HG03378 (cell line): ENCODE results near the gene NUP43.
A peak's percentile ranks its signal among the peaks of the same experiment; 100 is the strongest.
"Not testable (repeated sequence)": the region's sequence is repeated elsewhere in the genome, so short reads cannot be mapped to it uniquely, and the experiment has no call there.

ENCODE experiments used
- ATAC-seq: cut with Tn5 transposase; IDR thresholded peaks from one replicate; pipeline ENCODE4 v1.9.1; 2021; ENCODE audit warnings: mild to moderate bottlenecking, moderate library complexity; ENCODE audit not compliant: unreplicated experiment

Gene NUP43

DNA sequence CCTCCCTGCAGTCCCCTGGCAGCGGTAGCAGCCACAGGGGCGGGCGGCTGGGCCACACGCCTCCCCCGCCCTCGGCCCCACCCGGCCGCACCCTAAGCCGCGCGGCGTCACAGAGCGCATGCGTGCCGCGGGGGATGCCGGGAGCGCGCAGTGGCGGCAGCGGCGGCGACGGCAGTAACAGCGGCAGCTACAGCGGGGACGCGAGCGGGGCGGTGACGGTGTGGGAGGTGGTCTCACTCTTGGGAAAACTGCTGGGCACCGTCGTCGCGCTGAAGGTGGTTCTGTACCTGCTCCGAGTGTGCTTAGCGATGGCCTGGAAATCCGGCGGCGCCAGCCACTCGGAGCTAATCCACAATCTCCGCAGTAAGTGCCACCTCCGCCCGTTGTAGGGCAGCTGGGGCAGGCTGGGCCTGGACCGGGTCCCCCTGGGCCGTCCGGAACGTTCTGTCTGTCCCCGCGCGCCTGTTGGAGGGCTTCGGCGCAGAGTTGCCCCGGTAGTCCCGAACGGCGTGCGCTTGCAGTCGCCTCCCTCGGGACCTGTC, 3.3 kb upstream of the NUP43 start, which contains the start of gene PCMT1:
PCMT1 (plus strand) TSS at position 148 of the 542 bp plus-strand sequence; CDS start at position 309, 161 bp downstream.
- peak; percentile 68 for ATAC-seq

DNA sequence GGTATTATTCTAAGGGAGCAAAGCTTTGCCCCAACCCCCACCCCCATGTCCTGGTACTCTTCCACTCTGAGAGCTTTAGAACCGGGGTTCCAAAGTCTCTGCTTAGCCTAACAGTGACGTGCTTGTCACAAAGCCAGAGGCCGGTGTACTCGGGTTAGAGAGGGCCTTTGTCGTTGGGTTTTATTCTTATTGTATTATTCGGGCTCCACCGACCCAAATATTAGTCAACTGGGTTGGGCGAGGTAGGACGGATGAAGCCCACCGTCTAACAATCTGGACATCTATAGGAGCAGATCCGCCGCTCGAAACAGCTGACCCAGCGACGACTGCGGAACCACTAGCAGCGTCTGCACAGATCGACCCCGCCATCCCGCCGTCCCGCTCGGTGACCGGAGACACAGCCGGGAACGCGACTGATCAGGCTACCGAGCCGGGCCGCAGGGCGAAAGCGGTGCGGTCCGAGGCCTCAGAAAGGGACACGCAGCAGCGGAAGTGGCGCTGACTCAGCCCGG, 2.8 kb upstream of the NUP43 start:
- ATAC-seq: not testable (repeated sequence)

DNA sequence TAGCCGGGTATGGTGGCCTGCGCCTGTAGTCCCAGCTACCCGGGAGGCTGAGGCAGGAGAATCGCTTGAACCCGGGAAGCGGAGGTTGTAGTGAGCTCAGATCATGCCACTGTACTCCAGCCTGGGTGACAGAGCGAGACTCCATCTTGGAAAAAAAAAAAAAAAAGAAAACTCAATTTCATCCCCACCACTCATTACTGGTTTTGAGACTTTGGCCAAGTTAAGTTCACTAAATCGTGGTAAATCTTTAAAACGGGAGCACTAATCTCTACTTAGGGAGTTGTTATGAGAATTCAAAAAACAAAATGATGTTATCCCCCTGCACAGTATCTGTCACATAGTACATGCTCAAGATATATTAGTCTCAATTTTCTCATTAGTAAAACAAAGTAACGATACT, 1.1 kb downstream of the NUP43 start:
- not testable (repeated sequence) for ATAC-seq

DNA sequence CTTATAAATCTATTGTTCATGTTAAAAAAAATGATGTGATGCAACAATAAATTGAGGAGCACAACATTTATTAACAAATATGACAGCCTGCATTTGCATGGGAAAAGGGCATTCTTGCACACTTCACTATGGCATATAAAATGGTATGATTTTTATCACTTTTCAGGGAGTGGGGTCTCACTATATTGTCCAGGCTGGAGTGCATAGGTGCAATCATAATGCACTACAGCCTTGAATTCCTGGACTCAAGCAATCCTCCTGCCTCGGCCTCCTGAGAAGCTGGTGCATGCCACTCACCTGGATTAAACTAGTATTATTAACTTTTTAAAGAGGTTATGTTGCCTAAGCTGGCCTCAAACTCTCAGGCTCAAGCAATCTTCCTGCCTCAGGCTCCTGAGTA, 11.4 kb downstream of the NUP43 start:
- no peak for ATAC-seq

DNA sequence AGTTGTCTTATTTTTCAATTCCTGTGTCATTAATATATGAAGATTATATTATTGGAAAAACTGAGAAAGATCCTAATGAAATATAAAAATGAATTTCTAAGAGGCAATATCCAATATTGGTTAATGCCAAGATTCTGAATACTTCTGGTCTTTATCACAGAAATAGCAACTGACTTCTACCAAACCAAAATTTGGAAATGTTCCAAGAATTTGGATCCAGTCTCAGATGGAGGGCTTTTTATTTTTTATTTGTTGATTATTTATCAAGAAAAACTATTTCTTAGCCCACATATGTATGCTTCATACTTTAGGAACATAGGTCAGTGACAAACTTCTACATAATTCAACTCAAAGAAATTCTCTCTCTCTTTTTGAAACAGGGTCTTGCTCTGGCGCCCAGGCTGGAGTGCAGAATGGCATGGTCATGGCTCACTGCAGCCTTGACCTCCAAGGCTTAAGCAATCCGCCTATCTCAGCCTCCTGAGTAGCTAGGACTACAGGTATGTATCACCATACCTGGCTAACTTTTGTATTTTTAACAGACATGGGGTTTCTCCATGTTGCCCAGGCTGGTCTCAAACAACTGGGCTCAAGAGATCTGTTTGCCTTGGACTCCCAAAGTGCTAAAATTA, 13.1 kb downstream of the NUP43 start:
- no peak for ATAC-seq

DNA sequence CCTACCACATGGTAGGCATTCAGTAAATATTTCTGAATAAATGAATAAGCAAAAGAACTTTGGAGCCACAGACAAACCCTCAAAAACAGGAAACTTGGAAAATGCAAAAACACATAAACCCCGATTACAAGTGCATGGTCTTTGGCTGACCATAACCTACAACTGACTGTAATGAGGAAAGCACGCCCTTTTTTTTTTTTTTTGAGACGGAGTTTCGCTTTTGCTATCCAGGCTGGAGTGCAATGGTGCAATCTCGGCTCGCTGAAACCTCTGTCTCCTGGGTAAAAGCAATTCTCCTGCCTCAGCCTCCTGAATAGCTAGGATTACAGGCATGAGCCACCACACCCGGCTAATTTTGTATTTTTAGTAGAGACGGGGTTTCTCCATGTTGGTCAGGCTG, 16.5 kb downstream of the NUP43 start:
- no peak for ATAC-seq

DNA sequence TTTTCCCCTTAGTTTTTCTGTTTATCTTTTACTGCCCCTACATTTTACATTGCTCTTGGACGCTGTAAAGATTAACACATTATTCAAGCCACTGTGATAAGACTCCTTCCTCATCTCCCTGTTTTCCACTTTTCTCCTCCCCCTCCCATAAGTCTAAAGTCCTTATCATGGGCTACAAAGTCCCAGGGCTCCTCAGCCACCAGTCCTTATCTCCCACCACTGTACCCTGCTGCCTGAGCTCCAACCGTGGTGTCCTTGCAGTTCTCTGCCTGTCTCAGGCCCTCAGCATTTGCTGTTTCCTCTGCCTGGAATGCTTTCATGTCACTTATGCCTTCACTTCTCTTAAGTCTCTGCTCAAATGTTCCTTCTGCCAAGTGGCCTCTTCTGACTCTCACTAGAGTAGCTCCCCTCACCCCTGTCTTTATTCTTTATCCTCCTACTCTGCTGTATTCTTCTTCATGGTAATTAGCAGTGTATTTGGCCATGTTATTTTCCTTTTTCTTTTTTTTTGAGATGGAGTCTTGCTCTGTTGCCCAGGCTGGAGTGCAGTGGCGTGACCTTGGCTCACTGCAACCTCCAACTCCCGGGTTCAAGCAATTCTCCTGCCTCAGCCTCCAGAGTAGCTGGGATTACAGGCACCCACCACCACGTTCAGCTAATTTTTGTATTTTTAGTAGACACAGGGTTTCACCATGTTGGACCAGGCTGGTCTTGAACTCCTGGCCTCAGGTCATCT, 17.7 kb downstream of the NUP43 start:
- ATAC-seq: no peak

DNA sequence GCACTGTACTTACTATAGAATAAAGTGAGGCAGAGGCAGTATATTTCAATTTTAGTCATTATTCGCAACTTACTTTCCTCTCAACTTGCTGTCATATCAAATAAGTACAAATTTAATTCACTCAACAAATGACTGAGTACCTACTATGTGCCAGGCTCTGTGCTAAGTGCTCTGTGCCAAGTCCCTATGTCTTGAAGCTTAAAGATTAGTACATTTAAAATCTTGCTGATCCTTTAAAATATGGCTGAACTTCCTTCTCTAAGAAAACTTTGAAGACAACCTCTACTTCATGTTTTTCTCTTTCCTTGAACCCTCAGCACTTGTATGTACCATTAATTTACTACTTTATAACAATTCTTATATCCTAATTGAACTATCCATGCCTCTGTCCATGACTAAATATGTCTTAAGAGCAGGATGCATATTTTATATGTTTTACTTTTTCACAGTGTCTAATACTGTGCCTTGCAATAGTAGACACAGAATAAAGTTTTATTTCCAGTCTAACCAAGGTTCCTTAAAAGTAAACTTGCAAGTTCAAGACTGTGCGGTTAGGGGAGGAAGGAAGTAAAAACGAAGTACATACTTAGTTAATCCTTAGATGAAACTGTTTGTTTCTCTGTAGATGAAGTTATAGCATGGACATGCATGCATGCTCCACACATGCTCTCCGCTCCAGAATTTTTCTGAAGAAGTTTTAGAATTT, 18.4 kb downstream of the NUP43 start:
- ATAC-seq: no peak

DNA sequence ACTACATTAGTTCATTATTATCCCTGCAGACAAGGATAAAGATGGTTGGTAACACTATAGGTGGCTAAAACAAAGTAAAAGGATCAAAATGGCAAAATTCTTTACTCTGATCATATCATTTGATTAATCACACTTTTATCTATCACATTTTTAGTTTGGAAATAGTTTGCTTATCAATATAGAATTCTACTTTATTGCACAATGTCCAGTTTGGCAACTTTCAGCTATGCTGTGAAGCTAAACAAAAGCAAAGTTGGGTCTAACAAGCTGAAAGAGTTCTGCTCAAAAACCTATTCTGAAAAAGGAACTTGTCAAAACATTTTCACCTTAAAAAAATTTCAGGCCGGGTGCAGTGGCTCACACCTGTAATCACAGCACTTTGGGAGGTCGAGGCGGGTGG, 20.5 kb downstream of the NUP43 start:
- no peak for ATAC-seq

DNA sequence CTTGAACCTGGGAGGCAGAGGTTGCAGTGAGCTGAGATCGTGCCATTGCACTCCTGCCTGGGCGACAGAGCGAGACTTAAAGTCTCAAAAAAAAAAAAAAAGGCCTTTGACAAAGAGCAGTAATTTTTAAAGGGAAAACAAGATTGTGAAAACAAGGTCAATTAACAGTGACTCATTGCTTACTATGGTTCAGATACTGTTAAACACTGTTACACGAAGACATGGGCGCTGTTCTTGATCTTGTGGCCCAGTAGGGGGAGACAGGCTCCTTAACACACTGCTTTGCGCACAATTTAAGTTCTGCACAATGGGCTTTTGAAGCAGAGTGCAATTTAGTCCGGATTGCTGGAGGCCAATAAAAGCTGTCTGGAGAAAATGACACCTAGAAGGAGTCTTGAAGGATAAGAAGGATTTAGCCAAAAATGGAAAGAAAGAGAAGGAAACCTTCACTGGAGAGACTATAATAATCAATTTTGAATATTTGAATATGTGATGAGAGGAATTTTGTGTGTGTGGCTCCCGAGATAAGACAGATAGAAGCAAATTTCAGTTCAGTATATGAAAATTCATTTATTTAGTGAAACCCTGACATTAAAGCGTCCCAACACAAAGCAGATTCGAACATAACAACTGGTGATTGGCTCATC, 22.4 kb downstream of the NUP43 start:
- no peak for ATAC-seq

DNA sequence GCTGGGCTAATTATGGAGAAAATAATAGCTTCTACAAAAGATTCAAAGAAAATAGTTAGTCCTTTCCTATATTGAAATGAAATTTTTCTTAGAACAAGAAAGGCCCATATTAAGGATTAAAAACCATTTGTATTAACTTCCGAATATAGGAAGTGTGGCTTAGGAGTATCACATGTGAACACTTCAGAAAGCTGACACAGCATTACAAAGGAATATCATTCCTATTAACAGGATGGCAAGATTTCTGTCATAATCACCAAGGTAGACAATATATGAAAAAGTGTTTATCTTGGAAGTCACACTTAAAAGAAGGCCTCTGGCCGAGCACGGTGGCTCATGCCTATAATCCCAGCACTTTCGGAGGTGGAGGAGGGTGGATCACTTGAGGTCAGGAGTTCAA, 23.1 kb downstream of the NUP43 start:
- ATAC-seq: no peak

DNA sequence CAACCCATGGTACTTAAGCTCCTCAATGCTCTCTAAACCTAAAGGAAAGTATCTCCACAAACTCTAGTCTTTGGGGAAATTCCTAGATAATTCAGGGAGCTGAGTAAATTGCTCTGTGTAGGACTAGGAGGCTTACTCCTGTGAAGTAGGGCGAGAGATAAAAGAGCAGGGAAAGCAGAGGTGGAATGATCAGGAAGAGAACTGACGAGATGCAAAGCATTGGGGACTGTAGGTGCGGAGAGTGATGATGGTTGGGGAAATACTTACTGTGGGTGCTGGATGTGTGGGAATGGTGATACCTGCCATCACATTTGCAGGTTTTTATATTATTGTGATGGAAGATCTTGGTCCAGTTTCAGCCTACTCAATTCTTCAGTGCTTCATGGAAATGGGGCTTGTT, 26.8 kb downstream of the NUP43 start:
- no peak for ATAC-seq

DNA sequence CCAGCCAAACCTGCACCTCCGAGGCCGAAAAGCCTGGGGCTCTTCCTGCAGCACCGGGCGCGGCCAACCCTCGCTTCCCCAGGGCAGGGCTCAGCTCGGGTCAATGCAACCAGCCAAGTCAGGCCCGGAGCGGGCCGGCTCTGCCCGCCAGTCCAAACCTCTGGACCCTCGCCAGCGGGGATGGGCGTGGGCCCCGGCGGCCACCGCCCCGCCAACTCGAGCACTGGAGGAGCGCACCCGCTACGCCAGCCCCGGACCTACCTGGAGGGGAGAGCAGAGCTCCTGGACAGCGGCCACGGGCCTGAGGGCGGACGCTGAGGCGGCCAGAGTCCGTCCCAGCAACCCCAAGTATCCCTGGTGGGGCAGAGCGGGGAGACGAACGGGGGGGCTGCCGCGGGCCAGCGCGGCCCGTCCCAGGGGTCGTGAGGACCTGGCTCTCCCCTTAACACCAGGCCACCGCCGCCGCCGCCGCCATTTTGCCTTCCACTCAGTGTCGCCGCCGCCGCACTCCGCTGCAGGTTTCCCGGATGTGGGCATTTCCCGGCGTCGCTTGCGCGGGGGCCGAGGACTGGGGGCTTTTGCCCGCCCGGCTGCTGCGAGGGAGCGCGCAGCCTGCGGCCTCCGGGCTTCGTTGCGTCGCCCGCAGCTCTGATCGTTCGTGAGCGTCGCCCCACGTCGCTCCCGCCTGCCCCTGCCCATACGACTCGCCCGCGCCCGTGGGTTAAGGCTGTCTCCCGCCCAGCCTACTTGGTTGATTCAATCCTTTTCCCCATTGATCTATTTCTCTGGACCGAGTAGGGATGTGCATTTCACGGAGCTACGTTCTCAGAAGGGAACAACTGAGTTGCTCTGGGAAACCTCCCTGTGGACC, 28.5 kb downstream of the NUP43 start, which contains the start of gene LATS1:
LATS1 (minus strand) TSS at position 514 of the 871 bp plus-strand sequence. CDS start 15,975 bp downstream, outside the sequence.
- ATAC-seq: peak; percentile 71

DNA sequence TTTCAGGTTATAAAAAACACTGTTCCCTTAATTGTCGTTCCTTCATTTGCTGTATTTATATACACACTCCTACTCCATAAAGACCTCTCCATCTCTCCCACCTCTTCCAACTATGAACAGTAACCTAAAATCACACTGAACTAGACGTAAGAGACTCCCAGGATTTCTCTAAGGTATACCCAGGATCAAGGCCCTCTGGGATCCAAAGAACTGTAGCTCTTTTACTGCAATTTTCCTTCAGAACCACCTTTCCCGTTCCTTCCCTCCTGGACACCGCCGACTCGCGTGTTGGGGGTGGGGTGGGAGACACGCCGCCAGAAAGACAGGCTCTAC, 29.1 kb downstream of the NUP43 start:
- ATAC-seq: no peak

DNA sequence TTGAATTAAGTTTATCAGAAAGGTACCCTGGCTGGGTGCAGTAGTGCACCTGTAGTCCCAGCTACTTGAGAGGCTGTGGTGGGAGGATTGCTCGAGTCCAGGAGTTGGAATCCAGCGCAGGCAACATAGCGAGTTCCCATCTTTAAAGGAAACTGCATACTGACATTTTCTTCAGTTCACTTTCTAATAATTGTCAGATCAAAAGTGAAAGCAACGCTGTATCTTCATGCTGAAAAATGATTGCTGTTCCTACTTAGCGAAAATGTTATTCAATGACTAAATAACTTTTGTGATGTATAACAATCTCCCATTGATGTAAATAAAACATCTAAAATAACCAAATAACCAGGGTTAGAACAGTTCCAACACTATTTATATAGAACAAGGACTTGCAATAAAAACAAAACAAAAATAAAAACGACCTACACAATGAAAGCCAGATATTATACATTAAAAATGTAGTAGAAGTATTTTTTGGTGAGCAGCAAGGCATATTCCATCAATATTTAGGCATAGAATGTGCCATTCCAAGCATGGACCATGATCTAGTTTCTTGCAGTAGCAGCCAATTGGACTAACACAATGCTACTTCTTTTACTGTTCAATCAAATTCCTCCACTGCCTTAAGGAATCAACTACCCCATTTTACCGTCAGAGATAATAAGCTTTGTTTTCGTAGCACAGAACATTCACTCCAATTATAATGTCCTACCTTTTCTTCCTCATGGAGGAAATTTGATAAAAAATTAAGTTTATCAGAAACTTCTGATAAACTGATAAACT, 30.0 kb downstream of the NUP43 start:
- ATAC-seq: no peak

DNA sequence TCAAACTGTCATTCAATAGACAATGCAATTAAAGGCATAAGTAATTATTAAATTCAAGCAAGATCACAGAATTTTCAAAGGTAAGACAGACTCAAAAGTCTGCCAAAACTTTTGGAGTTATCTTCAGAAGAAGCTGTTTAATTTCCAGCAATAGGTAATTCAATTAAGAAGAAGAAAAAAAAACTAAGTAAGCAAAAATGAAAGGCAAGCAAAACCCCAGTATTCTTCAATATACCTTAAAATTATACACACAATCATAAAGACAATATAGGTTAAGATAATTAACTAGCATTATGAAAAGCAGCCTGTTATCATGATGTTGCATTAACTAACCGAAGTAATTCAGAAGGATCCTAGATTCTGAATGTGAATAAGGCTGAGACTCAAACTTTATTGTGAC, 31.9 kb downstream of the NUP43 start:
- ATAC-seq: no peak

DNA sequence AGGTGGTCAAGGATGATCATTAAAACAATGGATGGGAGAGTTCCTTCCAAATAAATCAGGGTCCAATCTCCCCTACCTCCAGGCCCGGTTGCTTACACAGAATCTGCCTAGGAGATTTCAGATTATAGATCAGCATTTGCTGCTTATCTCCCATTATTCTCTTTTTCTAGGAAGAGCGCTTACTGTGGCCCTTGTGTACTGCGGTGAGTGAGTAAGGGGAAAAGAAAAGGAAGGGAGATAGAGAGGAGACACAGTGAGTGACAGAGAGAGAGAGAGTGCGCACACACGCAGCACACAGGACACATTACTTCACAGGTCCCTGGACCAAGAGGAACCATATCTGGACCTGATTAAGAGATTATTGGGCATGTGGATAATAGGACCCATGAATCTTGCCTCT, 34.6 kb downstream of the NUP43 start:
- no peak for ATAC-seq

DNA sequence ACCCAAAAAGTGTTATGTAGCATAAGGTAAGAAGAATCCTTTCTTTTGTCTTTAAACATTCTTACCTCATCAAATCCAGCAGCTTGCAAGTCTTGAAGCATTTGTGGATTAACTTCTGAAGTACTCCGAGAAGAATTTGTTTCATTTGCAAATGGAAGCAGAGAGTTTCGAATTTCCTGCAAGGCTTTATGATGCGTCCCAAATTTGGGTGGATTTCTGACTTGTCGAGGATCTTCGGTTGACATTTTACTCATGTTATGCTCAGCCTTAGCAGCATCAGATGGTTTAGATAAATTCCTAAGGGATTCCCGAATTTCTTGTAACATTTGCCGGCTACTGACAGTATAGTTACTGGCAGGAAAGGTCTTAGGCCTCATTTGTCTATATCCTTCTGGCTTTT, 44.6 kb downstream of the NUP43 start:
- ATAC-seq: no peak

DNA sequence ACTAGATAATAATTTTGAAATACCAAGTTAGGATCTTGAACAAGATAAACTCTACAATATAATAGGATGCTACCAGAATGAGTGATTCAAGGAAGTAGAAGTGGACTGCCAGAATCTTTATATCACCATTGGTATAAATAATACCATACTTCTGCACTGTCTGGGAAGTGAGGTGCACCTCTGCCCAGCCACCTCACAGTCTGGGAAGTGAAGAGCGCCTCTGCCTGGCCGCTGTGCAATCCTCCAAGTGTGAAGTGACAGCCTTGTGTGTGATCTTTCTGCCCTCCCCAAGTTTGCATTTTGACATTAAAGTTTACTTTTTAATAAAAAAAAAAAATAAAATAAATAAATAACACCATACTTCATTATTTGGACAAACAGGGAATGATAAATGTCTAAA, 47.2 kb downstream of the NUP43 start:
- ATAC-seq: no peak
